Cardiac muscle cell (in vitro differentiated cells and primary cell): ENCODE data around the gene PRKCH. TPM values are rescaled to one million over a fixed set of nuclear protein-coding genes. Genes with fewer than 3 reads are reported as not detected.

Source experiments
- DNase-seq, 2 donors: peaks; one replicate each; pipeline versions ENCODE4 v3.0.0 to v3.0.0-alpha.2; 2010 to 2017; ENCODE audit warnings: low read depth in 1 of 2, low spot score in 1 of 2
- H3K27ac ChIP-seq: fragments of 200-600 bp; sonication (generic); 2 replicates; pipeline ENCODE4 v1.5.1; 2016
- H3K27me3 ChIP-seq: fragments of 200-600 bp; sonication (generic); 2 replicates; pipeline ENCODE4 v1.6.0; 2016; ENCODE audit warnings: control low read depth
- H3K36me3 ChIP-seq: fragments of 200-600 bp; sonication (generic); 2 replicates; pipeline ENCODE4 v1.5.1; 2016; ENCODE audit warnings: control low read depth
- H3K4me1 ChIP-seq: fragments of 200-600 bp; sonication (generic); 2 replicates; pipeline ENCODE4 v1.8.1; 2017; ENCODE audit warnings: low read depth, mild to moderate bottlenecking, mixed run types
- H3K4me3 ChIP-seq: fragments of 200-600 bp; sonication (generic); 2 replicates; pipeline ENCODE4 v1.5.1; 2016; ENCODE audit warnings: mild to moderate bottlenecking
- H3K9me3 ChIP-seq: fragments of 200-600 bp; sonication (generic); 2 replicates; pipeline ENCODE4 v1.5.1; 2017; ENCODE audit warnings: low read depth, mild to moderate bottlenecking, control low read depth
- polyA plus RNA-seq: library from polyadenylated mRNA; unstranded; fragments of >200 nt; fragmentation: Nextera tagmentation; extraction: Ambion mirVana; gene quantifications from 2 replicates; pipeline ENCODE4 v1.2.1, GENCODE V29; 2016
- total RNA-seq: library from RNA; depleted of rRNA; stranded (reverse); fragments of >200 nt; gene quantifications from 2 replicates; pipeline ENCODE4 v1.2.3, GENCODE V29; 2016
- TF ChIP-seq, protein P1 (sequence below): IDR thresholded peaks from 2 replicates; pipeline ENCODE4 v1.5.1; 2012; ENCODE audit warnings: low read depth, mild to moderate bottlenecking, low read length

Gene PRKCH
- total and polyA plus RNA-seq, 2 experiments from 2014 or later, result 51.0 to 128 TPM

GRCh38 chr14:61573748-61574513 lies 252.6 kb downstream of the PRKCH start:
- no peaks in the 10 kb centered on the region for H3K27me3 ChIP-seq
- H3K9me3 ChIP-seq, result no peaks in the 10 kb centered on the region
- DNase-seq, result peak in 1 of 2 donors; percentile 68
- peaks cover 13% of the 10 kb centered on the region for H3K4me1 ChIP-seq
- H3K36me3 ChIP-seq, result no peaks in the 10 kb centered on the region
- TF ChIP-seq, protein P1, sequence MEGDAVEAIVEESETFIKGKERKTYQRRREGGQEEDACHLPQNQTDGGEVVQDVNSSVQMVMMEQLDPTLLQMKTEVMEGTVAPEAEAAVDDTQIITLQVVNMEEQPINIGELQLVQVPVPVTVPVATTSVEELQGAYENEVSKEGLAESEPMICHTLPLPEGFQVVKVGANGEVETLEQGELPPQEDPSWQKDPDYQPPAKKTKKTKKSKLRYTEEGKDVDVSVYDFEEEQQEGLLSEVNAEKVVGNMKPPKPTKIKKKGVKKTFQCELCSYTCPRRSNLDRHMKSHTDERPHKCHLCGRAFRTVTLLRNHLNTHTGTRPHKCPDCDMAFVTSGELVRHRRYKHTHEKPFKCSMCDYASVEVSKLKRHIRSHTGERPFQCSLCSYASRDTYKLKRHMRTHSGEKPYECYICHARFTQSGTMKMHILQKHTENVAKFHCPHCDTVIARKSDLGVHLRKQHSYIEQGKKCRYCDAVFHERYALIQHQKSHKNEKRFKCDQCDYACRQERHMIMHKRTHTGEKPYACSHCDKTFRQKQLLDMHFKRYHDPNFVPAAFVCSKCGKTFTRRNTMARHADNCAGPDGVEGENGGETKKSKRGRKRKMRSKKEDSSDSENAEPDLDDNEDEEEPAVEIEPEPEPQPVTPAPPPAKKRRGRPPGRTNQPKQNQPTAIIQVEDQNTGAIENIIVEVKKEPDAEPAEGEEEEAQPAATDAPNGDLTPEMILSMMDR, result no peak
- no peak overlapping the region for H3K4me3 ChIP-seq
- no peak overlapping the region for H3K27ac ChIP-seq

DNA sequence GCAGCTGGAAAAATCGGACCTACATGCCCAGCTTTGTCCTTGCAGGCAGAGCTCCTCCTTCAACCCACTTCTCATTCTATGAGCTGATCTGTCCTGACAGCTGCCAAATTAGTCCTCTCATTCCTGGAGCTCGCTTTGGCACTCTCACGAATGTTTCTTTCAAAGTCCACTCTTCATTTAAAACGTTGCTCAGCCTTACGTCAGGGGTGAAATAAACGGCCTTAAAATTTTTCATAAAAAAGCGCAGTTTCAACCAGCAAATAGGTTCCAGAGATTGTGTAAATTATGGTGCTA lies 253.1 kb downstream of the PRKCH start:
- DNase-seq, result no peak
- Histone ChIP-seq H3K36me3 (no peaks in the 10 kb centered on the region), H3K4me3 (no peak overlapping the region), H3K9me3 (no peaks in the 10 kb centered on the region), H3K4me1 (peaks cover 8% of the 10 kb centered on the region), H3K27me3 (no peaks in the 10 kb centered on the region), H3K27ac (no peak overlapping the region)
- TF ChIP-seq, protein P1, result no peak

- Histone ChIP-seq H3K4me1 (peaks cover under 1% of the 10 kb centered on the region), H3K9me3 (no peaks in the 10 kb centered on the region), H3K36me3 (no peaks in the 10 kb centered on the region), H3K27me3 (no peaks in the 10 kb centered on the region), H3K4me3 (no peak overlapping the region), H3K27ac (no peak overlapping the region)
- DNase-seq, result no peak
- TF ChIP-seq, protein P1, result no peak
Measured at GRCh38 chr14:61575126-61575525, 253.7 kb downstream of the PRKCH start.

DNA sequence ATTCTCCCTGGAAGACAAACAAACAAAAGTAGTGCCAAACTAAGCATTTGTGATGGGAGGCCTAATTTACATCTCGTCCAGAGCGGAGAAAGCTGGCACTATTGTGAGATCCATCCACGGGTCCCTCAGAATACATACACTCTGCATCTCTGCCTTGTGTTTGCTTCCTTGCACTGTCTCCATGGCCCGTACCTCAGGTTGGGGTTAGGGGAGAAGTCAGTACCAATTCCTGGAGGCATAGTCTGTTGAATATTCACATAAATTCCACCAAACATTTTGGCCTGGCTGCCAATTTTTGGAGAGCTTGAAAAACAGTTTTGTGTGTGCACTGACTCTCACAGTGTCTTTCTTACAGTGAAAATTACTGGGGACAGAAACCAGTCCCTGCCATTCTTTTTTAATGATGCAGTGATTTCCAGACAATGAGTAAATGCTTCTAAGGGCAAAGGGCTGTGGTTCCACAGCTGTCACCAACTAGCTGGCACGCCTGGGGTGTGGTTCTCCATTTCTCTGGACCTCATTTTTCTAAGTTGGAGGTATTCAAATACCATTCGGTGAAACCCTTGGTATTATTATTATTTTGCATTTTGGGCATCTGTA lies 254.3 kb downstream of the PRKCH start:
- Histone ChIP-seq H3K27me3 (no peaks in the 10 kb centered on the region), H3K36me3 (no peaks in the 10 kb centered on the region), H3K9me3 (no peaks in the 10 kb centered on the region), H3K4me3 (no peak overlapping the region), H3K4me1 (no peaks in the 10 kb centered on the region), H3K27ac (no peak overlapping the region)
- TF ChIP-seq, protein P1, result no peak
- no peak for DNase-seq

GRCh38 chr14:61577506-61577931 lies 256.1 kb downstream of the PRKCH start:
- TF ChIP-seq, protein P1, result no peak
- no peaks in the 10 kb centered on the region for H3K9me3 ChIP-seq
- H3K4me3 ChIP-seq, result no peak overlapping the region
- DNase-seq, result no peak
- no peak overlapping the region for H3K27ac ChIP-seq
- H3K36me3 ChIP-seq, result no peaks in the 10 kb centered on the region
- H3K4me1 ChIP-seq, result no peaks in the 10 kb centered on the region
- no peaks in the 10 kb centered on the region for H3K27me3 ChIP-seq
